ENCODE measurements around the gene CTAG1B.
"Not testable (repeated sequence)": the region's sequence is repeated elsewhere in the genome, so short reads cannot be mapped to it uniquely, and the experiment has no call there.

CTAG1B gene

GRCh38 chrX:154582994-154583393, 36.1 kb downstream of the CTAG1B start:
- DNase-seq = not testable (repeated sequence)

DNA sequence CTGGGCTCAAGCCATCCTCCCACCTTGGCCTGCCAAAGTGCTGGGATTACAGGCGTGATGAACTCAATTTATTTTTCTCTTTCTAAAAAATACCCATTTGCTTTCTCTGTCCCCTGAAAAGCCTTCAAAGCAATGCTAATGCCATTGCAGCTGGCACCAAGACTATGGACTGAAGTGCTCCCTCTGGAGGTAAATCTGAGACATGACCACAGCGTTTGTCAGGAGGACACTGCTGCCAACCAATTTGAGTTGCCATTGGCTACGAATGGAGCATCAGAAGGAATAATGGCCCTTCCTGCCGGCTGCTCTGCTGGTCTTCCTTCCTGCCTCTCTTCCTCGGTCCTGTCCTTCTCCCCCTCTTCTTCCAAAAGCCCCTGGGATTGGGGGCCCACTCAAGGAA, 44.0 kb downstream of the CTAG1B start:
- not testable (repeated sequence) for DNase-seq

DNA sequence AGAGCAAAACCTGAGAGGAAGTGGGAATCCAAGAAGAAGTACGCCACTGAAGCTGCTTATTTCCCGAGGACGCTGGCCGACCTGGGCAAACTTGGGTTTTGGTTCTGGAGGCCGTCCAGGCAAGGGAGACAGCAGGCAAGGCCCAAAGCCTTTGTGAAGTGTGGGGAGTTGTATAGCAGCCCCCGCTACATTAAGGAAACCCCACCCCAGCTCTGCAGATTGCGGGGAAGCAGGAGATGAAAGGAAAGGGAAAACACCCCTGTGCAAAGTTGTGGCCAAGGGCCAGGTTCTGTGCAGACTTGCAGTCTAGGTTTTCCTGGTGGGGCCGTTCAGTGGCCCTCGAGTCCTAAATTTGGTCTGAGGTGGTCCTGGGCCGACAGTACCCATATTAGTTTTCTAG, 46.0 kb downstream of the CTAG1B start:
- DNase-seq = not testable (repeated sequence)

- not testable (repeated sequence) for DNase-seq
These were observed 48.7 kb downstream of the CTAG1B start for GRCh38 chrX:154570361-154570760.

Measured in retina (tissue), 1 donor.